Mesenchymal stem cell (in vitro differentiated cells and primary cell): Measurements from ENCODE around the gene FOXN3.

Experiments
- DNase-seq: peaks from one replicate; pipeline ENCODE4 v3.0.0-alpha.2; 2013
- H2AFZ ChIP-seq: one replicate; pipeline ENCODE4 v1.6.1; 2013; ENCODE audit warnings: low read depth, mild to moderate bottlenecking, control low read depth, inconsistent platforms, low read length, moderate library complexity
- H2AK5ac ChIP-seq: 2 replicates; pipeline ENCODE4 v1.6.1; 2013; ENCODE audit warnings: low read length, moderate library complexity, mild to moderate bottlenecking, inconsistent platforms; ENCODE audit not compliant: severe bottlenecking
- H2BK120ac ChIP-seq: one replicate; pipeline ENCODE4 v1.6.1; 2013; ENCODE audit warnings: low read depth, mild to moderate bottlenecking, inconsistent platforms, low read length, moderate library complexity
- H2BK12ac ChIP-seq, 2 experiments: one replicate each; pipeline ENCODE4 v1.6.1; 2013; ENCODE audit warnings: inconsistent platforms in 2 of 2, low read length in 2 of 2, mild to moderate bottlenecking in 2 of 2, moderate library complexity in 2 of 2, control low read depth in 1 of 2
- H2BK15ac ChIP-seq: one replicate; pipeline ENCODE4 v1.6.1; 2013; ENCODE audit warnings: mild to moderate bottlenecking, low read depth, inconsistent platforms; ENCODE audit not compliant: poor library complexity, severe bottlenecking
- H2BK5ac ChIP-seq: 2 replicates; pipeline ENCODE4 v1.6.1; 2013; ENCODE audit warnings: low read depth, mild to moderate bottlenecking, low read length, control low read depth, inconsistent platforms; ENCODE audit not compliant: poor library complexity, severe bottlenecking
- H3K14ac ChIP-seq, 2 experiments: one replicate each; pipeline ENCODE4 v1.6.1; 2013; ENCODE audit warnings: inconsistent platforms in 2 of 2, low read length in 2 of 2, control low read depth in 1 of 2, mild to moderate bottlenecking in 1 of 2, moderate library complexity in 1 of 2
- H3K18ac ChIP-seq, 2 experiments: one replicate each; pipeline ENCODE4 v1.6.1; 2013; ENCODE audit warnings: inconsistent platforms in 2 of 2, low read length in 2 of 2, control low read depth in 1 of 2, low read depth in 1 of 2, mild to moderate bottlenecking in 1 of 2
- H3K23ac ChIP-seq, 2 experiments: one replicate each; pipeline ENCODE4 v1.6.1; 2013; ENCODE audit warnings: inconsistent platforms in 2 of 2, low read length in 2 of 2, mild to moderate bottlenecking in 2 of 2, moderate library complexity in 2 of 2, control low read depth in 1 of 2
- H3K27ac ChIP-seq: 2 replicates; pipeline ENCODE4 v1.5.1; 2013; ENCODE audit warnings: mild to moderate bottlenecking, moderate library complexity, low read length, control low read depth, inconsistent platforms; ENCODE audit not compliant: poor library complexity, severe bottlenecking
- H3K27me3 ChIP-seq, 2 experiments: 2 replicates each; pipeline versions ENCODE4 v1.6.1 to v1.7.0; 2013; ENCODE audit warnings: low read length in 2 of 2, mild to moderate bottlenecking in 2 of 2, moderate library complexity in 2 of 2, control low read depth in 1 of 2, inconsistent platforms in 1 of 2; ENCODE audit not compliant: control insufficient read depth in 1 of 2, insufficient read depth in 1 of 2
- H3K36me3 ChIP-seq, 2 experiments: 2 replicates each; pipeline versions ENCODE4 v1.6.1 to v1.7.0; 2013; ENCODE audit warnings: low read length in 2 of 2, control low read depth in 1 of 2, inconsistent platforms in 1 of 2, low read depth in 1 of 2, mild to moderate bottlenecking in 1 of 2; ENCODE audit not compliant: insufficient read depth in 2 of 2, control insufficient read depth in 1 of 2
- H3K4ac ChIP-seq, 2 experiments: one replicate each; pipeline ENCODE4 v1.6.1; 2013; ENCODE audit warnings: inconsistent platforms in 2 of 2, low read length in 2 of 2, mild to moderate bottlenecking in 2 of 2, moderate library complexity in 2 of 2, control low read depth in 1 of 2, low read depth in 1 of 2
- H3K4me1 ChIP-seq: 2 replicates; pipeline ENCODE4 v1.6.1; 2013; ENCODE audit warnings: low read depth, low read length, control low read depth; ENCODE audit not compliant: control insufficient read depth, insufficient read depth
- H3K4me2 ChIP-seq: 2 replicates; pipeline ENCODE4 v1.6.1; 2013; ENCODE audit warnings: low read length, mild to moderate bottlenecking, inconsistent platforms; ENCODE audit not compliant: poor library complexity, severe bottlenecking
- H3K4me3 ChIP-seq, 2 experiments: 2 replicates each; pipeline versions ENCODE4 v1.5.1 to v1.7.0; 2013; ENCODE audit warnings: low read length in 2 of 2, mild to moderate bottlenecking in 2 of 2, control low read depth in 1 of 2, low read depth in 1 of 2; ENCODE audit not compliant: insufficient read depth in 1 of 2
- H3K79me1 ChIP-seq: replicated peaks from 2 replicates; pipeline ENCODE4 v1.6.1; 2013; ENCODE audit warnings: mild to moderate bottlenecking, control low read depth, low read length, inconsistent platforms; ENCODE audit not compliant: poor library complexity, severe bottlenecking
- H3K9ac ChIP-seq: 2 replicates; pipeline ENCODE4 v1.7.0; 2013; ENCODE audit warnings: mild to moderate bottlenecking, low read length, moderate library complexity
- H3K9me3 ChIP-seq: 2 replicates; pipeline ENCODE4 v1.7.0; 2013; ENCODE audit warnings: mild to moderate bottlenecking, low read length; ENCODE audit not compliant: control insufficient read depth
- H4K8ac ChIP-seq: one replicate; pipeline ENCODE4 v1.6.1; 2013; ENCODE audit warnings: inconsistent platforms, mild to moderate bottlenecking, low read length, moderate library complexity
- H4K91ac ChIP-seq: one replicate; pipeline ENCODE4 v1.6.1; 2013; ENCODE audit warnings: mild to moderate bottlenecking, low read length, inconsistent platforms
- WGBS: methylation state at CpG from one replicate; pipeline ENCODE4 v1.1.7; 2013; ENCODE audit warnings: mixed read lengths; 5-methylcytosine and 5-hydroxymethylcytosine counted together

Gene FOXN3

GRCh38 chr14:89418976-89419375 lies 1.9 kb upstream of the FOXN3 start:
- H2BK15ac ChIP-seq = no peak overlapping the region
- no peaks in the 10 kb centered on the region for H3K27me3 ChIP-seq
- no peak overlapping the region for H2BK120ac ChIP-seq
- no peak overlapping the region for H2BK5ac ChIP-seq
- no peak overlapping the region for H4K91ac ChIP-seq
- peak overlapping the region; percentile 65 for H2AK5ac ChIP-seq
- peak overlapping the region in 1 of 2 experiments; percentile 21 for H3K18ac ChIP-seq
- H3K23ac ChIP-seq = no peak overlapping the region
- no peak overlapping the region for H3K4me3 ChIP-seq
- no peak overlapping the region for H2AFZ ChIP-seq
- H3K4me2 ChIP-seq = no peak overlapping the region
- no peak for DNase-seq
- H3K36me3 ChIP-seq = peaks cover 2 to 5% of the 10 kb centered on the region in 2 experiments
- no peak overlapping the region for H3K9ac ChIP-seq
- no peaks in the 10 kb centered on the region for H3K9me3 ChIP-seq
- H4K8ac ChIP-seq = peak overlapping the region; percentile 36
- no peak overlapping the region for H3K4ac ChIP-seq
- WGBS = 100% methylated on average over 1 of the region's 2 CpGs
- peaks cover 20% of the 10 kb centered on the region for H3K79me1 ChIP-seq
- peaks cover 13% of the 10 kb centered on the region for H3K4me1 ChIP-seq
- no peak overlapping the region for H3K14ac ChIP-seq
- H2BK12ac ChIP-seq = no peak overlapping the region
- H3K27ac ChIP-seq = no peak overlapping the region

- H2BK15ac ChIP-seq = no peak overlapping the region
- WGBS = 82% methylated on average over 7 of the region's 7 CpGs
- H3K9me3 ChIP-seq = no peaks in the 10 kb centered on the region
- peaks cover 2 to 5% of the 10 kb centered on the region in 2 experiments for H3K36me3 ChIP-seq
- H2AFZ ChIP-seq = no peak overlapping the region
- no peak overlapping the region for H4K91ac ChIP-seq
- no peak overlapping the region for H3K23ac ChIP-seq
- no peak overlapping the region for H3K14ac ChIP-seq
- no peak overlapping the region for H4K8ac ChIP-seq
- H2AK5ac ChIP-seq = peak overlapping the region; percentile 11
- H3K9ac ChIP-seq = peak overlapping the region; percentile 90
- peak overlapping the region in 1 of 2 experiments; percentile 54 for H2BK12ac ChIP-seq
- peaks cover 13% of the 10 kb centered on the region for H3K4me1 ChIP-seq
- H3K79me1 ChIP-seq = peaks cover 21% of the 10 kb centered on the region
- H2BK120ac ChIP-seq = no peak overlapping the region
- H3K27ac ChIP-seq = no peak overlapping the region
- no peaks in the 10 kb centered on the region for H3K27me3 ChIP-seq
- peak overlapping the region in 1 of 2 experiments; percentile 79 for H3K4me3 ChIP-seq
- DNase-seq = no peak
- H2BK5ac ChIP-seq = no peak overlapping the region
- H3K18ac ChIP-seq = peak overlapping the region in 1 of 2 experiments; percentile 52
- no peak overlapping the region for H3K4ac ChIP-seq
- H3K4me2 ChIP-seq = no peak overlapping the region
These were observed 1.4 kb upstream of the FOXN3 start for GRCh38 chr14:89418452-89418851.

- H3K27ac ChIP-seq = peak overlapping the region; percentile 72
- peak; percentile 64 for DNase-seq
- under 1% methylated on average over 35 of the region's 51 CpGs for WGBS
These were observed 612 bp upstream of the FOXN3 start for GRCh38 chr14:89417465-89418225.

More at GRCh38 chr14:89417465-89418225, 612 bp upstream of the FOXN3 start:
- H2AK5ac ChIP-seq = peak overlapping the region; percentile 93
- H2AFZ ChIP-seq = peak overlapping the region; percentile 76
- no peaks in the 10 kb centered on the region for H3K27me3 ChIP-seq
- peak overlapping the region; percentile 90 for H3K9ac ChIP-seq
- H3K4me2 ChIP-seq = peak overlapping the region; percentile 96
- peak overlapping the region; percentile 96 for H4K91ac ChIP-seq
- H2BK120ac ChIP-seq = peak overlapping the region; percentile 39
- peaks cover 2 to 7% of the 10 kb centered on the region in 2 experiments for H3K36me3 ChIP-seq
- H3K18ac ChIP-seq = peak overlapping the region; percentile 65 to 97
- peaks cover 13% of the 10 kb centered on the region for H3K4me1 ChIP-seq
- H3K4ac ChIP-seq = peak overlapping the region in 1 of 2 experiments; percentile 75
- H3K9me3 ChIP-seq = no peaks in the 10 kb centered on the region
- no peak overlapping the region for H2BK5ac ChIP-seq
- H2BK15ac ChIP-seq = peak overlapping the region; percentile 98
- no peak overlapping the region for H3K23ac ChIP-seq
- peak overlapping the region; percentile 60 to 99 for H2BK12ac ChIP-seq
- peak overlapping the region; percentile 95 for H4K8ac ChIP-seq
- peak overlapping the region; percentile 79 to 91 for H3K4me3 ChIP-seq
- H3K79me1 ChIP-seq = peaks cover 24% of the 10 kb centered on the region
- peak overlapping the region in 1 of 2 experiments; percentile 97 for H3K14ac ChIP-seq
